ENCODE measurements around the gene LEMD1.
"Not testable (repeated sequence)": the region's sequence is repeated elsewhere in the genome, so short reads cannot be mapped to it uniquely, and the experiment has no call there.

The LEMD1 gene

DNA sequence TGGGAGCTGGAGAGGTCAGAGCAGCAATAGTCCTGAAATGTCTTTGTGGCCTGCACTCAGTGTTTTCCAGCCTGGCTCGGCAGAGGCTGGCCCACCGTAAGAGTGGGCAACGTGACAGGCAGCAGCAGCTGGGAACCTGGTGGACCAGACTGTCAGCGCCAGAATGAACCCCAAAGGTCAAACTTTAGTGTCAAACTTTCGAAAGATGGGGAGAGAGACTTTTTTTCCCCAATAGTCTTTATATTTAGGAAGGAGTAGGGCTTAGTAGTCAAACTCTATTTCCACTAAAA is 23.7 kb upstream of the LEMD1 start:
- no peak for DNase-seq

DNA sequence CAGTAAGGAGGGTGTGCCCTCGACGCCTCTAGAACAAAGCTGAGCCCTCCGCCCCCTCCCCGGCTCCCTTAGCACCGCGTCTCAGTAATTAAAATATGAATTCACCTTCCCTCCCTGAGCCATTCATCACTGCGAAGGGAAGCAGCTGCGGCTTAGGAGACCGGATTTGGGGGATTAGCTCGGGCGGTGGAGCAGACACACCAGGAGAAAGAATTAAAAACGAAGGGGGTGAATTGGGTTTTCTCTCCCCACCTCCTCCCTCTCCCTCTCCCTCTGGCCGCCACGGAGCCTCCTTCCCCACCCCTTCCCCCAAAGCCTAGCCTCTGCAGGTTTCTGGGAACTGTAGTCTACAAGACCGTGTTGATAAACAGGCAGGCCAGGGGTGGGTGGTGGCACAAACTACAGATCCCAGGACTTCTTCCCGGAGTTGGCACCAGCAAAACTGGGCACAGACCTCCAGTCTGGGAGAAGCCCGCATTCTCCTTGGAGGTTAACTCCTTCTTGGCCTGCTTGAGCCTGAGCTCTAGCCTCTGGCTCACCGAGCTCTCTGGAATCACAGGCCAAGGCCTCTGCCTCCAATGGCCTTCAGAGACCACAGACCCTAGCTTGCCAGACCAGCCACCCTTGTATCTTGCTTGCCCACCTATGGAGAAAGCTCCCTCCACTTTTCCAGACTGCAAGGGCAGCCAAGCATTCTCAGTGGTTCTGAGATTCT is 23.2 kb upstream of the LEMD1 start:
- no peak for DNase-seq

DNA sequence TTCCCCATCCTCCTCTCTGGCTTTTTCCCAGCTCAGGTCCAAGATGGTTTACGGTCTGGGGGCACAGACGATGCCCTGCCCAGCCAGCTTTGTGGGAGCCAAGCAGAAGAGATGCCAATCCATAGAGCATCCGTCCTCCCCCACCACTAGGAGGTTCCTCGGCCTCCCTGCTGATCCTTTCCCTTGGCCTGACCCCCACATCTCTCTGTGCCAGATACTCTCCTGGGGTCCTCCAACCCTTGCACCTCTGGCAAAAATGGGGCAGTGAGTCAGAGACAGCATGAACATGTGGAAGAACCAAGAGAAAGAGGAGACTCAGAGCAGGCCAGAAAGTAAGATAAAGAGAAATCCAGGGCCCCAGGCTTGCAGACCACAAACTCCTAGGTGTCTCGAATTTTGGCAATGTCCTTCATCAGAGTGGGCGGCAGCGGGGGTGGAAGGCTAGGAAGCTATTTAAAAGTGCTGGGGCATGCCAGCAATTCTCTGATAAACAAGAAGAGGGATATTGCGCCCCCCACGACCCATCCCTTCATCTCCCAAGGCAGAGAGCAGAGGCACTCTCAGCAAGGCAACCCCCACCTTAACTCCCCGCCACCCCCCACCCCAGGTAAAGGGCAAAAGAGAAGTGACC is 22.6 kb upstream of the LEMD1 start:
- no peak for DNase-seq

DNA sequence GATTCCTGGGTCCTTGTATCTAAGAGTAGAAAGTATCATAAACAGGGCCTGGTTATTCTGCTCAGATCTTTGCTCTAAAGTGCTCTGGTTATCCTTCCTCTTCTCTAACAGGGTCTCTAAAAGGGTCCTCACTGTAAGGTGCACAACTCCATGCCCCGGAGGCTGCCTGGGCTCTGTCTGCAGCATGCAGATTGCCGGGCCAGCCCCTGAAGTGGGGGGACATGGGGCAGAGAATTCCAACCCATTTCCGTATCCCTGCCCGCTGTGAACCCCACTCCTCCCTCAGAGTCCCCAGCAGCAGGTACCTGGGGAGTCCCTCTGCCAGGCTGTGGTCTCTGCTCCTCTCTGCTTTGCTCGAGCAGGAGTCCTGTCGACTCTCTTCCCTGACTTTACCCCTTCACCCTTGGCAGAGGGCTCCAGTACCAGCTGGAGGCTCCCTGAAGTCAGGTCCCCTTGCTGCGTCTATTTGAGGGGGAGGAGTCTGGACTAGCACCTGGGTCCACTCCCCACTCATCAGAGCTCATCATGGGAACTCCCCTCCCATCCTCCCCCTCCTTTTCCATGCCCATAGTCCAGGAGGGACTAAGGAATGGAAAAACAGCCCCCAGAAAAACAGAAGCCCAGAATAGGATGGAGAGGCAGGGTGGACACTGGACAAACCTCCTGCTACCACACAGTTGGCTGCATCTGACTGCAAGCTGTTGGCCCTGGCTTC is 21.9 kb upstream of the LEMD1 start:
- DNase-seq: no peak

DNA sequence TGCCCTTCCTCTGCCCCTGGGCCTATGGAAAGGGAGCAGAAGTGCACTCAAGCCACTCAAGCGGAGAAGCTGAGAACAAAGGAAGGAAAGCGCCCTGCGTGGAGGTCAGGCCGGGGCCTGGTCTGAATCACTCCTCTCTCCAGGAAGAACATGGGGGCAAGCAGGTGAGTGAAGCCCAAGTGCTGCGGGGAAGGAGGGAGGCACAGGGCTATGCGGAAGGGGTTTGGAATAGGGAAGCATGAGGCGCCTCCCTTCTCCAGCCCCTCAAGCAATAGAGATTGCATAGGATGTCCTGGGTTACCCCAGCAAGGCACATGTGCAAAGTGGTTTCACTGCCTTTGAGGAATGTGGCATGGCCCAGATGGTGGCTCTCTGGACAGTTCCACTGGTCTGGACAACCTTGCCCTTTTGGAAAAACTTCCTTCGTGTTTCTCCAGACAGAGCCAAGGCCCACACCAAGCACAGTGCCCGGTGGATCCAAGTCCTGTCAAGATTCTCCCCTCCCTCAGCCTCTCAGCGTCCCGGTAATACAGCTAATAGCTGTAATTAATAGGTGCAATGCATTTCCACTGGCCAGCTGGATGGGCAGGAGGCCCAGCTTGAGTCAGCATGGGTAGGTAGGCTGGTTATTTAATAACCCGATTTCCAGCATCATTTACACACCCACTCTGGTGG is 20.3 kb upstream of the LEMD1 start:
- no peak for DNase-seq

DNA sequence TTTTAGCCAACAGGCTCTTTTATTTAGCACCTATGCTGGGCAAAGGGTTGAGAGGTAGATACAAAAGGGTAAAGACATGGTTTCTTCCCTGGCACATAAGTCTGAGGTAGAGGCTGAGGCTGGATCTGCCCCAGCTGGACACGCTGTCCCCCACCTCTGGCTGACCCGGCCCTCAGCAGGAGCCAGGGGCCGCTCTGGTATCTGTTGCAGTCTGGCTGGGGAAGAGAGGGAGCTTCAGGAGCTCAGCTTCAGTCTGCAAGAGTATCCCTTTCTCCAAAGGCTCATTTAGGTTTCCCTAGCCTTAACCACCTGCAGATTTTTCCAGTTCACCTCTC is 19.8 kb upstream of the LEMD1 start:
- no peak for DNase-seq

DNA sequence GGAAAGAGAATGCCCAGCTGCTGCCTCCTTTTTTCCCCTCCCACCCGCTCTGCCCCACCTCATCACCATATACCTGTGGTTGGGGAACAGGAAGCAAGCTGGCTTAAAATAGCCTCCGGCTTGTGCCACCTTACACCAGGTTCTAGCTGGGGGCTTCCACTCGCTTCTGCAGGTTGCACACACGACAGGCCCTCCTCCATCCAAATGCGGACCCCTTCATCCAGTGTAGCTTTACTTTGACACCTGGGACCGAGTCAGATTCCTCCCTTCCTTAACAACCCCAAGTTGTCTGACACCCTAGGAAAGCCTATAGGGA is 19.4 kb upstream of the LEMD1 start:
- DNase-seq: no peak

DNA sequence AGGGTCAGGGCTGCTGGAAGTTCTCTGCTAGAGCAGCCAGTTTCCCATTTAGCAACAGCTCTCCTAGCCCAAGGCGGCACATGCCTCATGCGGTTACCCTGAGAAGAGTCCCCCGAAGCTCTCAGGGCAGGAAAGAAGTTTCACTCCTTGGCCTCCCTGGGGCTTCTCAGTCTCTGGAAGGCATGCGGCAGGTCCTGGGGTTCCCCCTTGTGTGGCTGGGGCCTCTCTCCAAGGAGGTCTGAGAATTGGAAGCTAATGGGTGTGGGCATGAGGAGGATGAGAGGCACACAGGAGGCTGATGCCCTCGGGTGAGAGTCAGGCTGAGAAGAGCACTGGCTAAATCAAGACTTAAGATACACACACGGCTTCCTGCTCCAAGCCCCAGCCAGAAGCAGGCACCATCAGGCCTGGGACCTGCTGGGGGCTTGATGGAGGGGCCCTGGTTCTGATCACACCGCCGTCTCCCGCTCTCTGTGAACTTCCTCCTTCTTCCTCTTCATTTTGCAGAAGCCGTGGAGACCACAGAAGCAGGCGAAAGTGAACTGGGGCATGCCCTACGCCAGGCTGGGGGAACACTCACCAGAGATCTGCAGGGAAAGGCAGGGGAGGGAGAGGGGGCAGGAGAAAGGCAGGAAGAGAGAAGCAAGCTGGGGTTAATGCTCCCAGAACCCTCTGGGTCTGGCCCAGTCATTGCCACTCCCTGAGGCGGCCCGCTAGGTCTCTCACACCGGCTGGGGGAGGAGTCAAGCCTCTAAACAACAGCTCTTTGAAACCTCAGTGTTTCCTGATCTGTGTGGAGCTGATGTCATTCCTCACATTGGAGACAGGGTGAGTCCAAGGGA is 18.8 kb upstream of the LEMD1 start:
- peak; percentile 33 for DNase-seq

DNA sequence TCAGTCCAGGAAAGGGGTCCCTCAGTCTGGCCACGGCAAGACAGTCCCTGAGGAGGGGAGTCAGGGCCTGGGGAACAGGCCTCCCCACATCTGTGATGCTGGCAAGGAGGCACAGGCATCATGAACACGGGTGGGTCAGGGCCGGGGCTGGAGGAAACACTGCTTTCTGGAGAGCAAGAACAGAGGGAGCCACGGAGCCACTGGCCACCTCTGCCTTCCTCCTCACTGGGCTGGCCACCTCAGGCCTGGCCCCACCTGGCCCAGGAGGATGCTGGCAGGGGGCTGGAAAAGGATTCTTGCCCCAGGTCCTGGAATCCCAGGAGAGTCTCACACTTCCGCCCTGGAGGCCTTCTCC is 18.2 kb upstream of the LEMD1 start:
- DNase-seq: no peak

DNA sequence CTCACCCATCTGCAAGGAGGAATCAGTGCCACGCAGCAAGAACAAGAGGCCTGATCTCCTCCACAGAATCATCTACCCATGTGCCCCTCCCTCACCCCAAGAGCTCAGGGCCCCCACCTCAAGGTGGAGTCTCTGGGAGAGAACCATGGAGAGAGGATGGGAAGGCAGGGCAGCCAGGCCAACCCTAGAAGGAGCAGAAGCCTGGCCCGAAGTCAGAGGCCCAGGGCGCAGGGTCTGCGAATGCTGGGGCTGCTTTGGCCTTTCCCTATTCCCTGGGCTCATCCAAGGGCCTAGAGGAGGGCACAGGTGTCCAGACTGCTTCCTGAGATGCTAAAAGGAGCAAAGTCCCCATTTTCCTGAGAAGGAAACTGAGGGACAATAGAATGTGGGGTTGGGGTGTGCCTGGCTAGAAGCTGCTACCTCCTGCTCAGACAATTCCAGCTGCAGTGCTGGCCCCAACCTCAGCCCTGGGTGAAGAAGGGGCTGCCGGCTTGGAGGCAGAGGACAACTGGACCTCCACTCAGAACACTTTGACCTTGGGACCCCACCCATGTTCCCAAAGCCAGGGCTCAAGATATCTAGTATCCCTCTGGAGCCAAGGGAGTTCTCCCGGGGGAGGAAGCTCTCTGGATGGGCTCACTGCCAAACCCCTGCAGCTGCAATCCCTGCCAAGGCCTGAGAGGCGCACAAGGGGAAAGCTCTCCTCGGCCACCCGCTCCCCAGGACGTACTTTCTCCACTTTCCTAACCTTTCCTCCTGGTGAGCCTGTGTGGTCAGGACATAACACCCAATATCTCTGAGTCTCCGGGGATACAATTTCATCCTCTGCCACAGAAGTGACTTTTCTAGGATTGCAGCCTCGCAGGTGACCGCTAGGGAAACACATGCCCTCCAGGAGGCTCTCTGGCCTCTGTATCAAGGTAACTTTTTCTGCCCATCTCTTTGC is 16.6 kb upstream of the LEMD1 start:
- no peak for DNase-seq

DNA sequence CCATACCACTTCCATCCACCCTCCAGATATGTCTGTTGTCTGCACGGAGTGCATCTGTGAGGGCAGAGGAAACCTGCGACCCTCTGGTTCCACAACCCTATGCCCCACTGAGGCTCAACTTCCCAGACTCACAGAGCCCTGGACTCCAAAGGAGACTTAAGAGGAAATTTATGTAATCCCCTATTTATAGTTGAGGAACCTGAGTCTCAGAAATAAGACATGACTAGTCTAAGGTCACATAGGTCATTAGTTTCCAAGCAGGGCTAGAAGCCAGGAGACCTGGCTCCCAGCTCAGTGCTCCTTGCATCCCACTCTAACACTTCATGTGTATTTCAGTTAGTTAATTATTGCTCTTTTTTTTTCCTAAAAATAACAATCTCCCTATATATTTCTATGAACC is 15.7 kb upstream of the LEMD1 start:
- no peak for DNase-seq

DNA sequence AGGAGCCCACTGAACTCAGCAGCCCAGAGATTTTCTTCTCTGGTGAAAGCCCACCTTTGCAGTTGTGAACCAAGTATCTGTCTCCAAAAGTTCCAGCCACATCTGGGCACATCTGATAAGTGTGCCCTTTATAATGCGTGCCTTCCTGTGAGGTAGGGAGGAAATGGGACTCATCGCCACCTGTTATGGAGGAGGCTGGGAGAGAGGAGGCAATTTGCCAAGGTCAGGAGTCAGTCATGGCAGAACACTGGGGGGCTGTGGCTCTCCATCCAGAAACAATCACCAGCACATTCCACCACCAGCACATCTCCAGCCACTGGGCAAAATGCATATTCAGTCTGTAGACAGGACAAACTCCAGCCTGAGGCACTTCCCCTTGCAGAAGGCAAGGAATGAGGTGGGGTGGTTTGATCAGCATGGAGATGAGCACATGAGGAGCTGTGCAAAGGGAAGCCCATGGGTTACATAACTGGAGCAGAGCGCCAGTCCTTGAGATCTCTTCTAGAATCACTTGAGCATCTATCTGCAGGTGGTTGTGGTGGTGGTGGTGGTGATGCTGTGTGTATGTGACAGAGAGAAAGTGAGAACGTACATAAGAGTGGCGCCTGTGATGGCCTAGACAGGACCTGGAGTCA is 15.0 kb upstream of the LEMD1 start:
- no peak for DNase-seq

DNA sequence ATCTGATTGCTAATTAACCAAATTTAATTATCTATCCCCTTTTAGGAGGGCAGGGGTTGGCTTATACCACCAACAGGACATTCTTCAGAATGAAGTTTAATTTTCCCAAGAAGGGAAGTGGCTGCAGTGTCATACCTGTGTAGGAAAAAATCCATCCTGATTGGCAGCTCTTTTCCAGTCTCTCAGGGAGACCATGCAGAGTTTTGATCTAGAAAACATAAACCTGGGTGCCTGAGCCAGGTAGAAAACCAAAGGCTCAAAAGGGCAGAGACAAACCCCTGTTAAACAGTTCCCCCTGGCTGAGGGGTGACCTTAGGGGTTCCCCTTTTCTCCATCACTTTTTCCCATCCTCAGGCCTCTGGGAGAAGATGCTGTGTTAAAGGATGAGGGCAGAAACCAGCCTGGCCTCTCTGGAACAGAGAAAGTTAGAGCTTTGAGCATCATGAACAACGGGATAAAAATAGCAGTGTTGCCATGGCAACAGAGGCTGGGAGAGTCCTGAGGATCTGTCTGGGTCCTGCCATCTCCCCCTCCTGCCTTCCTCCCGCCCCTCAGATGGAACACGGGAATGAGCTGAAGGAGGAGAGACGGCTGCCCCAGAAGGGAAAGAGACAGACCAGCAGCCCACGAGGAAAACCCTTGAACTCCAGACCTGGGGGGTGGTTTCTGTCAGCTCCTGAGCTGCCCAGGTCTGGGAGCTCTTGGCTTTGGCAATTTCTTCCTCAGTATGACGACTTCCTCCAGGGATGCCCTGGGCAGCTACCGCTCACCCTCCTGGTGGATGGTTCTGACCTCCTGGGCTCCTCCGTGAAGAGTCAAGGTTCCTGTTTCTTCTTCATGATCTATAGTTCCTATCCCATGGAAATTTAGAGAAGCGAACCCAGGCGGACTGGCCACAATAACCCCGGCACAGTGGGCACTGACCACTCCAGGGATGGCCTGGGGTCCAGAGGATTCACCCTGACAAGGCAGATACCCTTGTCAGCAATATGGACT is 14.0 kb upstream of the LEMD1 start:
- no peak for DNase-seq

DNA sequence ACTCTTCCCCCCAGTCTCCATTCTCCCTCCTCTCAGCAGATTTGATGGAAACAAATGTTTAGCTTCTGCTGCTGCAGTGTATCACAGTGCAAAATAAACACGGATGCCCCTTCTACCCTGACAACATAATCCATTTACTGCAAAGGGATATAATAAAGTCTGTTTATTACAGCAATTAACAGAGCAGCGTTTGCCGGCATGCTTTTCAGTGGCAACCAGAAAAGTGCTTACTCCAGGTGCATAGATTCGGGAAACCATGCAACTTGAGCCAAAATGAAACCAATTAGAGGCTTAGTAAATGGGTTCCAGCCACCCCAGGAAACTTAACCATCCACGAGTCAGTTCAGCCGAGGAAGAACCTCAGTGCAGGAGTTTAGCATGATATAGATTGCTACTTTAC is 12.9 kb upstream of the LEMD1 start:
- no peak for DNase-seq

DNA sequence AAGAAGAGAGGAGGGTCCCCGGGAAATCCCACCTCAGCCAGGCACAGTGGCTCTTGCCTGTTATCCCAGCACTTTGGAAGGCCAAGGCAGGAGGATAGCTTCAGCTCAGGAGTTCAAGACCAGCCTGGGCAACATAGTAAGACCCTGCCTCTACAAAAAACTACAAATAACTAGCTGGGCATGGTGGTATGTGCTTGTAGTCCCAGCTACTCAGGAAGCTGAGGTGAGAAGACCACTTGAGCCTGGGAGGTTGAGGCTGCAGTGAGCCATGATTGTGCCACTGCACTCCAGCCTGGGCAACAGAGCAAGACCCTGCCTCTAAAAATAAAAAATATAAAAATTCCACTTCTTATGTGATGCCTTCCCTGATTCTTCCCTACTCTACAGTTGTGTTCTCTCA is 10.8 kb upstream of the LEMD1 start:
- DNase-seq: not testable (repeated sequence)

DNA sequence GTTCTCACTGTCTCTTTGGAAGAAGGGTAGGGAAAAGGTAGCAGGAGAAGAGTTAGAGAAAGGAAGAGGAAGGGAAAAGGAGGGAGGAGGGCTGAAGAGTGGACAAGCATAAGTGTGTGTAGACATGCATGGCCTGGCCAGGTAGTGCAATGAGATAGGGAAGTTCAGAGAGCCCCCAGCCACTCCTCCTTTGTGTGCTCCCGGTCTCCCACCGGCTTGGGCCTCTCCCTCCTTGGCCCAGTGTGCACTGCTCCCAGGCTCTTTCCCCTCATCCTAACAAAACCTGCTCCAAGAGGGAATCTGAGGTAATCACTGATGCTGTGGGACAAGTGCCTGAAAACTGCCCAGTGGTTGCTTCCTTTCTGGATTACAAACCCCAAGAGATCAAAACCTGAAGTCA is 10.3 kb upstream of the LEMD1 start:
- DNase-seq: no peak

DNA sequence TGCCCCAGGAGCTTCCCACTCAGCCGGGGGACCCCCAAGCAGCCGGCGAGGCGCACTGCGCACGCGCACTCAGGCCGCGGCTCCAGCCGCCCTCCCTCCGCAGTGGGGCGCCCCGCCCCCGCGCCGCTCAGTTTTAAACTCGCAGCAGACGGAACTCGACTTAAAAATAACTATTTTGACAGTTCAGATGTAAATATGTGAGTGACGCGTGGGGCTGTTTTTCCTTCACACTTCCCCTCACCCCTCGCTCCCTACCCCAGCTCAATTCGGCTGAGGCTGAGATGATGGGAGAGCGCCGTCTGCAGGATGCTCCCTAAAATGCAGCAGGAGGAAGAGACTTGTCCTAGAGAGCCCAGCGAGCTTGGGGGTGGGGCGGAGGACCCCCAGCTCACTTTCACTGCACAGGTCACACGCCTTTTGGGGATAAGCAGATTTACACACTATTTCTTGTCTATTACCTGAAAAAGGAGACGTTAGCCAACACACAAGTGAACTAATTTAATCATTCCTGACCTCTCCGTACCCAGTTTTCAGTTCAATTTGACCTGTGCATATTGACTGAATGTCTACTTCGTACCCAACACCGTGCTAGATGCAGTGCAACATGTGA is 8.9 kb upstream of the LEMD1 start:
- DNase-seq: peak; percentile 21

DNA sequence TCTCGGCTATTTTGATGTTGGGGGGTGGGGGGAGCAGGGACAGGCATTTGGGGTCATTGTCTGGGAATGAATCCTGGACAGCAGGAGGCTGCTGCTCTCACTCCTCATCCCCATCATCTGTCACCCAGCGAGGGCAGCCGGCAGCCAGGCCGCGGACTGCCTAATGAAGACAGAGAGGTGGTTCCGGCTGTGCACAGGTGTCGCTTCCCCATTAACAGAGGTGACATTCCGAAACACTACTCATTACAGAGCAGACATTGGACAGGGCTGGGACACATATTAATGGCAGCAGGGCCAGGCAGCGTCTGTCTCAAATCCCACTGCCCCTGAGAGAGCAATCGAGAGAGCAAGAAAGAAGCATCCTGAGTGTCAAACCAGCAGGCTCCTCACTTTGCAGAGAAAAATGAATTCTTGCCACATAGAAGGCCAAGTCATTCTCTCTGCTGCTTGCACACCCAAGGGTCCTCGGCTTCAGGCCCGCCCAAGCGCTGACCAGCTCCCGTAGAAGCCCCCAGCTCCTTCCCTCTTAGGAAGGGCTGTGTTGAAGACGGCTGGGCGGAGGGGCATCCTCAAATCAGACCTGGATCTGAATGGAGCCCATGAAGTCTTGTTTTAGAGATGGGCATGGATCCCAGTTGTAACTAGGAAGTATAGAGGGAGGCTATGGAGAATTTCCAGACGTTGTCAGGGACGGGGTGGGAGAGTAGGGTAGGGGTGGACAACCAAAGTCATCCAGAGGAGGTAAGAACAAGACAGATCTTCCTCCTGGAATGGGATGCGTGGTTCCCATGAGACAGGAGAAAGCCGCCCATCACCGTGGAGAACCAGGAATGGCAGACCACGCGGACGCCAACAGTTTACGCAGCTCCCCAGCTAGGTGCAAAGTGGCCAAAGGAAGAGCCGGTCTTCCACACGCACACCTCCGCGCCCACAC is 8.2 kb upstream of the LEMD1 start:
- no peak for DNase-seq
